Stromal cell of bone marrow (primary cell): ENCODE results near the gene FAHD2A.
"Not testable (repeated sequence)": the region's sequence is repeated elsewhere in the genome, so short reads cannot be mapped to it uniquely, and the experiment has no call there.

Source experiments
- DNase-seq: peaks from one replicate; pipeline ENCODE4 v3.0.0-alpha.2; 2012; ENCODE audit warnings: low read depth

FAHD2A gene

DNA sequence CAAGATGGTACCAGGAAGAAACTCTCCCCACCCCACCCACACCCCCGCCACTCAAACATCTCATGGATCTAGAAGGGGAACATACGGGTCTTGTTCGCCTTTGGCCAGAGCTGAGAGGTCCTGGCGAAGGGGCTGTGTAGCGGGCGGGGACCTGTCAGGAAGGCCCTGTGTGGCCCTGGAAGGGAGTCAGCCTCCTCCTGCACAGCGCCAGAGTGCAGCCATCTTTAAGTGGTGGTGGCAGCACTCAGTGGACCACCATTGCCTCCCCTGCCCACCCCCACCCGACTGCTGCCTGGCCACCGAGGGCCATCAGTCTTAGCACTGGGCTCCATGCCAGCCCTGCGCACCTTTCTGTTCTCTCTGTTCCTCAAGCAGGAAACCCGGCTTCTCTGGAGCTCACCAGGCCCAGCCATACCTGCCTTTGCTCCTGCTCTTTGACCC is 11.6 kb upstream of the FAHD2A start:
- DNase-seq = no peak

DNA sequence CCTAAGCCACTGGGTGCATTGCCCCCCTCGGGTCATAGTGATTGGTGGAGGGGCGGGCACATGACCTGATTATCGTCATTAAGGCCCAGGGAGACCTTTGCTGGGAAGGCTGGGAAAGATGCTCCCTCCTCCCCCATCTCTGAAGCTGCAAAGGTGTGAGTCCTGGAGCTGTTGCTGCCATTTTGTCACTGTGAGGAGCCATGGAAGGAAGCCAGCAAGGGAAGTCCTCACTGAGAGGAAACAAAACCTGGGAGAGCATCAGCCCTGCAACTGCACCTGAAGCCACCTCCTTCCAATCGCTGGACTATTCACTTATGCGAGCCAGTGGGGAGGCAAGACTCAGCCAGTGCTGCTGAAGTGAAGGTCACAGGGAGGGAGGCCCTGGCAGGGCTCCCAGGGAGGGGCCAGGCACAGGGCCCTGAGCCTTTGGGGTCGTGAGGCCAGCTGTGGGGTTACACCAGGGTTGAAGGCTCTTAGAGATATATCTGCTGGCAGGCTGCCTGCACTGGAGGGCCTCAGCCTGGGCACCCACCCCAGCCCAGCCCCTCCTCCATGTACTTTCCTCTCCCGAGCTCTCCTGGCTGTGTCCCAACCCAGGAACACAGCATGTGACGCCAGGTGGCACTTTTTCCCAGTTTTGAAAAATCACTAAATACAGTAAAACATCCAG is 10.7 kb upstream of the FAHD2A start:
- no peak for DNase-seq

DNA sequence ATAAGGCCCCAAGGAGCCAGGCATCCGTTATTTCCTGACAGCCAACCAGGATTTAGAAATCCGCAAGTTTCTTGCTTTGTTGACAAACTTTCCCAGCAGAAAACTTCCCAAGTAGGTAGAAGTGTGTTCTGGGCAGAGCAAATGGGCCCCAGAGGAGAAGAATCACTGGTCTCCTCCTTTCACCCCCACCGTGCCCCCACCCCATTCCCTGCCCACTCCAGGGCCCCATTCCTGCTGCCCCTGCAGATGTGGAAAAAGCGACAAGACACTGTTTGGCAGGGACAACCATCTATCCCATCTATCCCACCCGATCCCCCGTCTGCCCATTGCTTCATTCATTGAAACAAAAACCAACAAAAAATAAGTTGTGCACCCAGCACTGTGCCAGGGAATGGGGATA is 10.2 kb upstream of the FAHD2A start:
- DNase-seq = no peak

DNA sequence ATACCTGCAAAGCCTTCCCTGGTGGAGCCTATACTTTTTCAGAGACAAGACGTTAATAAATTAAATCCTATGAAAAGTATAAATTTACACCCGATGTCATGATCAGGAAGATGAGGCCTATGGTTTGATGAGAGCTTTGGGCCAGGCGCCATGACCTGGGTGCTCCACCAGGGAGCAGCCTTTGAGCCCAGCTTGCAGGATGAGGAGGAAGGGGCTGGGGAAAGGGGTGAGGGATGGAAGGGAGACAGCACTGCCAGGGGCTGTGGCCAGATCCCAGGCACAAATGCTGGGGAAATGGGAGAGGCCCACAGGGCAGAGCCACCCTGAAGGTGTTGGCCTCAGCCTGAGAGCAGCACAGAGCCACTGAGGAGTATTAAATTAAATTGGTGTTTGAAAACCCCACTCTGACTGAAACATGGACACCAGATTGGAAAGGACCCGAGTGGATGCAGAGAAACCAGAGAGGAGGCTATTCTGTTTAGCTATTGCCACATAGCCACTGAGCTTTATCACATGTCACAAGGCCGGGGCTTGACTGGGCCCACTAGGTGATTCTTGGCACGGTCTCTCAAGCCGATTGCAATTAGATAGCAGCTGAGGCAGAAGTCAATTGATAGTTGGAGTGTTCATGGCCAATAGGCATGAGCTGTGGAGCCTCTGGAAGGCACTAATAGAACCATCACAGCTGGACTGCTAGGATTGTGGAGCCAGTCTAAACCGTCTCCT is 9.6 kb upstream of the FAHD2A start:
- DNase-seq = no peak

DNA sequence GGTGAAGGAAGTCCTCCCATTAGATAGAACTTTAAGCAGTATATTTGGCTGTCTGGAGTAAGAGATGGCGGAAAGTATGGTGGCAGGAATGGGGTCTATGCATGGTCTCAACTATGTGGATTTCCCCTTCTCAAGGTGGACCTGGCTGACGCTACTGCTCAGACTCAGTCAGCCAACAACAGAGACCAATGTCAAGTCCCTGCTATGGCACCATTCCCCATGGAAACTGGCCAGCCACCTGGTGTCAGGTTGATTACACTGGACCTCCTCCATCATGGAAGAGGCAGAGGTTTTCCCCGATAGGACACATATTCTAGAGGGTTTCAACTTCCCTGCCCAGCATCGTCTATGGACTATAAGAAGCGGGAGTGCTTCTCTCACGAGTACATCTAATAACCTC is 8.6 kb upstream of the FAHD2A start:
- DNase-seq = no peak

DNA sequence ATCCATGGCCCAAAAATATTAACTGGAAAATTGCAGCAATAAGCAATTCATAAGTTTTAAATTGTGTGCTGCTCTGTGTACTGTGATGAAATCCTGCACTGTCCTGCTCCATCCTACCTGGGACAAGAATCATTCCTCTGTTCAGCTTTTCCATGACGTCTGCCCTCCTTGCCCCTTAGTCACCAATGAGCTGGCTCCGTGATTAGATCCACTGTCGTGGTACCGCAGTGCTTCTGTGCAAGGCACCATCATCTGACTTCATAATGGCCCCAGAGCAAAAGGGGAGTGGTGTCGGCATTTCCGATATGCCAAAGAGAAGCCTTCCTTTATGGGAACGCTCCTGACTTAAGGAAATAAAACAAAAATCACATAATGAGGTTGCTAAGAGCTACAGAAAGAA is 3.4 kb upstream of the FAHD2A start:
- no peak for DNase-seq

DNA sequence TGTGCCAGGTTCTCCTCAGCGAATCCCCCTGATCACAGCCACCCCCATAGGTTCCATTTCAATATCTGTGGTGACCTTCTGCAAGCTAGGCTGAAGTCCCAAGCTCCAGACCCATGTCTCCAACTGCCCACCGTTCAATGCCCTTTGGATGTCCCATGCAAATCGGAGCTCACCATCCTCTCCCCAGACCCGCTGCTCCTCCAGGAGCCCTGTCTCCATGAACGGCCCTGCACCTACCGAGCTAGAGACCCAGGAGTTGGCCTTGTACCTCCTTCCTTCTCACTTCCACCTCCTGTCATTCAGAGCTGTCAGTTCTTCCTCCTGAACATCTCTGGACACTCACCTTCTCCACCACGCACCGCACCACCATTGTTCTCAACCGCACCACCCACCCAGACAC is 1.0 kb upstream of the FAHD2A start:
- DNase-seq = no peak

DNA sequence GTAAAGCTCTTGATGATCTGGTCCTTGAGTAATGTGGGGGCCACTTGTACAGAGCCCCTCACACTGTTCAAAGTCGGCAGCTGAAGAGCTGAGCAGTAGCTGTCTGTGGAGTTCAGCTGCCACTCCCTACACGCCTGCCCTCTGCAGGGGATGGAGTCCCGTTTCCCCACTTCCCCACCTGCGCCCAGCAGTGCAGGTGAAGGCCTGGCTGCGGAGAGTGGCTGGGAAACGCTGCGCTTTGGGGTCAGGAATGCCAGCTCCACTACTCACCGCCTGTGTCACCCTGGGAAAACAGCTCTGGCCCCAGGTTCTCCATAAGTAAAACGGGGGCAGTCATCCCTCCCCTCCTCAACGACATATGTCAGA is 521 bp upstream of the FAHD2A start:
- DNase-seq = not testable (repeated sequence)

DNA sequence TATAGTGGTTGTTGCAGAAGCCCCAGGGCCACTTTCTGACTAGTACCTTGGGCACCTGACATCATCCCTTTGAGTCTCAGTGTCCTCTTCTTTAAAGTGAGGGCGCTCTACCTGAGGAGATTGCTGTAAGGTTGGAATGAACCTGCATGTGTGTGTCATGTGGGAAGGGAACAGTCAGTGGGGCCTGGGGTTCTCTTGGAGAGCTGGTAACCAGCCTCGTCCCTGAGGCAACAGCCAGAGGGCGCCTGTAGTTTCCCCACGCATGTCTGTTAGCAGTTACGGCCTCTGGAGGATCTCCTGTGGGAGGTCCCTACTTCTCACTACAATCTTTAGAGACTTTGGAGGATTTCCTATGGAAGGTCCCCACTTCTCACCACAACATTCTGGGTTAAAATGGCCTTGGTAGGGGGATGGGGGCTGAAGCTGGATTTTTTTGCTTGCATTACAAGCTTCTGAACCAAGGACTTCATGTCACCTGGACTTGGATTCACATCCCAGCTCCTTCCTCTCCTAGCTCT is 755 bp downstream of the FAHD2A start:
- peak; percentile 27 for DNase-seq

DNA sequence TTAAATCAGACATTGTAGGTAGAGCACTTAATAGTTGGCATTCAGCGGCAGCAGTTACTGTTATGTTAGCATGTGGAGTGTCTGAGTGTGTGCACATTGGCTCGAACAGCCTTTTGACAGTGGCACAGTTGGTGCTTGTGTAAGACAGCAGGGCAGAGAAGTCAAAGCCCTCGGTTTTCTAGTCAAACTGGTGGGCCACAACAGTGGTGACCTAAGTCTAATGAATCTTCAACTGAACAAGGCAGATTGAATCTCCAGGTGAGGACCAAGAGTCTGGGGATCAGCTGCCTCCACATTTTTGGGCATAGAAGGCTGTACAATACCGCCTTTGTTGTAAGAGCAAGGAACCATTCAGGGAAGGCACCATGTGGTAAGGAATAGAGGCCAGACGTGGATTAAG is 1.3 kb downstream of the FAHD2A start:
- DNase-seq = not testable (repeated sequence)

DNA sequence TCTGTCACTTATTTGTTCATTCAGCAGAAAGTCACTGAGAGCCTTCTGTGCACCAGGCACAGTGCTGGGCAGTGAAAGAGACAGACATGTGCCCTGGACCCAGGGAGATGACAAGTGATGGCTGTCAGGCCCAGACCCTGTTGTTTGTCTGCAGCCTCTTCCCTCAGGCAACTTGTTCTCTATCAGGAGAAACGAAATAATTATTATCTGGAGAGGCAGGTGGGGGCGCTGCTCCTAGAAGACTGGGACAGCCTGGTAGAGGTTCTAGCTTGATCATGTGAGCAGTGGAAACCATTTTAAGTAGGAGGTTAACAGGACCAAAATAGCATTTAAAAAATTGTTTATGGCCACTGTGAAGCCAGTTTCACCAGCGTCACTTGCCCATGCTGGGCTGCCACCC is 2.2 kb downstream of the FAHD2A start:
- DNase-seq = not testable (repeated sequence)

DNA sequence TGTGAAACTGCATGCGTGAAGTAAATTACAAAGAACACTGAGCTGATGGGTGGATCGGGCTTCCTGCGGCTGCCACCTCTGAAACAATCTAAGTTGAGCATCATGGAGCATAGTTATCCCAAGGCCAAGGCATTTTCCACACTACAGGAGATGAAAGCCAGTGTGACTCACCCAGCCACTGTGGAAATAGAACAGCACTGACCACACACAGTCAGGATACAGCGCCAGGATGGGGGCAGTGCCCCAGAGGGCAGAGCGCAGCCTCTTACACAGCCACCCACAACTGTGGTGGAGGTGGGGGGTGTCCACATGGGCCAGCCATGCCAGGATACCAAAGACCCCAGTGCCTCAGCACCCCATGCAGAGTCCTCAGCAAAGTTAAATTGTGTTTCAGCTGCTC is 8.7 kb downstream of the FAHD2A start:
- not testable (repeated sequence) for DNase-seq

DNA sequence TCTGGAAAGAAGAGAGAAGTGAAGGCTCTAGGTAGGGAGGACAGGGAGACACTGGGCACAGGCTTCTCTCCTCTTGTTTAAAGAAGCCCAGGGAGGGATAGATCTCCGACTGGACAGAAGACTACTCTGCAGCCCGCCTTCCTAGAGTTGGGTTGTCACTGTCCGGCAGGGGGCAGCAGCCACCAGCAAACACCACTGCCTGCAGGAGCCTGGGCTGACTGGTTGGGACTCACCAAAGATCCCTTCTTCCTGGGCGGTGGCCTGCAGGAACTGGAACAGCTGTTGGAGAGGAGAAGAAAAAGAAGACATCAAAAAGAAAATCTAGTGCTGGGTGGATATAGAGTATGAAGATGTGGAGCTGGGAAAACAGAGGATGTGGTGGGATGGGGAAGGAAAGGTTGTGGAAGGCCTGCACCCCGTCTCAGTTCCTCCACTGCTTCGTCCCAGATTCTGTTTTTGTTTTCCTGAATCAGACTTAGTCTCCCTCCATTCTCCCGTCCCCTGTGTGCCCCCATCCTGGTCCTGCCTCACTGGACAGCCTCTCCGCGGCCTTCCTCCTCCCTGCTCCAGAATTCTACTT is 11.6 kb downstream of the FAHD2A start:
- peak; percentile 50 for DNase-seq

DNA sequence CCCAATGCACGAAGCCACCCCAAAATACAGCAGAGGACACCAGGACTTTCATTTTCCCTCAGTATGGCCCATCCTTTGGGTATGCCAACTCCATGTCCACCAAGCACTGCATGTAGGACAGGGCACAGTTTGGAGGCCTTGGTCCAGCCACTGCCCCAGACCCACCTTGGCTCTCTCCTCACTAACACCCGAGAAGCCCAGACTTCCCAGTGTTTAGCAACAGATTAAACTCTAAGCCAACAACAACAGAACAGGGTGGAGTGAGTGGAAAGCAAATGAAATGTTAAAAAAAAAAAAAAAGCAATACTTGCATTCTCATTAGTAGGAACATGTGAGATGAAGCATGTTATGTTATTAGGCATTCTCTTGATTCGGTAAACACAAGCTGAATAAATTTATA is 12.6 kb downstream of the FAHD2A start:
- not testable (repeated sequence) for DNase-seq

DNA sequence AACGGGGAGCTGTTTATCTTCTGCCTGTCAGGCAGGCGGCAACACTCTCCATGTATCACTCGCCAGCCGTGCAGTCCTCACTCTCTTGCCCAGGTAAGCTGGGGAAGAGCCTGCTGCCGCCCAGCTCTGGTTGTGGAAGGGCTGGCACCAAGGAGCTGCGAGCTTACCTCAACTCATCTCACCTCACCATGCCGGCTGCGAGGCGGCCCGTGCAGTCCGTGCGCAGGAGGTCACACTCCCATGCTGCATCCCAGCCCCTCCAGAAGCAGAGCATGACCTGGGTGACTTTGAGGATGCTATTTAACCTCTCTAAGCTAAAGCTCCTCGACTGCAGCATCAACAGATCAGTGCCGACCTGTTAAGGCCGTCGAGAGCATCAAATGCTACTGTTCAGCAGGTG is 13.1 kb downstream of the FAHD2A start:
- not testable (repeated sequence) for DNase-seq

DNA sequence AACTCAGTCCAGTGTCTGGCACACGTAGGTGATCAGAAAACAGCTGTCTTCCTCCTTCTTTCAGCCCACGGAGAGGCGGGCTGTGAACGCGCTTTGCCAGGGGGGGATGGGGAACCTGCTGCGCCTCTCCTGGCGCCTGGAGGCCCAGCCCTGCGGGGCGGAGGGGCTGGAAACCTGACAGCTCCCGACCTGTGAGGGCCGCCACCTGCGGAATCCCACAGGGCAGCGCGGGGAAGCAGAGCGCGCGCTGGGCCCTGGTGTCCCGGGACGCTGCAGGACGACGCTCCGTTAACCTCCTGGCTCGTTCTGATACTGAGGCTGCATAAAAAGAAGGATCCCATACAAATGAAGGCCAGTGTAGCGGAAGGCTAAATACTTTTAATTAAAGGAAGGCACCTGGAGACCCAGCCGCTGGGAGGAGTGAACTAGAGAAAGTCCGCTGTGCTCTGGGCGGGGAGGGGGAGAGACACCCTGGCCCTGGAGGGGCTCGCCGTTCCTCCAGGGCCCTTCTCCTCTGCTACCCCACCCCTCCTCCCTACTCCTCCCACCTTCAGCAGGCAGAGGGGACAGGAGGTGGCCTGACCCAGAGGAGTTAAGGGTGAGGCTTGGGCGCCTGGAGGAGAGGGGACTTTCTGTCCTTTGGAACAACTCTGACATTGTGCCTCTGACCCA is 24.8 kb downstream of the FAHD2A start:
- not testable (repeated sequence) for DNase-seq

DNA sequence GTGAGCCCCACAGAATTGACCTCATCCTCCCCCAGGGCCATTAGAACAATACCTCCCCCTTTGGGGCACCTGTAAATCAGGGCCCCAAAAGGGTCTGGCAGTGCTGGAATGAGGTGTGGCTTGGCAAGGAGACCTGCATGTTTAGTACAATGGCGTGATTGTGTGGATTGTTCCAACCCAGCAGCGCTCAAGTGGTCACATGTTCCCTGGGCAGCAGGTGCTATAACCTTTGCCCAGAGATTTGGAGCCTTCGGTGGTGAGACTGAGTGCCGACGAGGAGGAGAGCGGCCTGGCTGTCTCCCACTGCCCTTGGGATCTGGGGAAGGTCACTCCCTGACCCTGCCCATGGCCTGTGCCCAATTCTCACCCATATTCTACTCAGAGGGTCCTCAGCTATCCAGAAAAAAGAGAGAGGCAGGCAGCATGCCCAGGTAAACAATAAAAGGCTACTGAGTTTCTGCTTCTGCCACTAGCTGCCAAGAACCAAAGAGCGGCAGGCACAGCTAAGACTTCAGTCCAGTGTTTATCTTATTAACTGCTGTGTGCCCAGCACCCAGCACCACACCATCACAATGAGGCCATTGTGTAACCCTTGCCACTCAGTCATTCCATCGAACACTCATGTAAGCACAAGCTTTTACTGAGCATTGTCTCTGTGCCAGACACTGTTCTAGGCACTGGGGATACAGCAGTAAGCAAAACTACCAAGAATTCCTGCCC is 27.4 kb downstream of the FAHD2A start:
- DNase-seq = not testable (repeated sequence)

DNA sequence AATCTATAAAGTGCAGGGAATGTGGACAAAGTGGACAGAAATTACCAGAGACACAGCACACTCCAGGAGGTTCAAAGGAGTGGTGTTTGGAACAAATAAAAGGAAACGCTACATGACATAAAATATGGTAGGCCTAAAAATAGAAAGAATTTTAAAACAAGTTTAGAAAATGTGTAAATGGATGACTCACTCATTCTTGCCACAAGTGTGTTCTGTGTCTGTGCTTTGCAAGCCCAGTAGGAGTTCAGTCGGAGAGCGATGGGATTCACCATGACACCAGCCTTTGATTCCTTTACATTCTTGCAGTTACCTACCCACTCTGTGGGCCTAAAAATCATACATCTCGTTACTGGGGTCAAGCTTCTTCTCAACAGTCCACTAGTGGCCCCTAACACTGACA is 30.9 kb downstream of the FAHD2A start:
- not testable (repeated sequence) for DNase-seq

DNA sequence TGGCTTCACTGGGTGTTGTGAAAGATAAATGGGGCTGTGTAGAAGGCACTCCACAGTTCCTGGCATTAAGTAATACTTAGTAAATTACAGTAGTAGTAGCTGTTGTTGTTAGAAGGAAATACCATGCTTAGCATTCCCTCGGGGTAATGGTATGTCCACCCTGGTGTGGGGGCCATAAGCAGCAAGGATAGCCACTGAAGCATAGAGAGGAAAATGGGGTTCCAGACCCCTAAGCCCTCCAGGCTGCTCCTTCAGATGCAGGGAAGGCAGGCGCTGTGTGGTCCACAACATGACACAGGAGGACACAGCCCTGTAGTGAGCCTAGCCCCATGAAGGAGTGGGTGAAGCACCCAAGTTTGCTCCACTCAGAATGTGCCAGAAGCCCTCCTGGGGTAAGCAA is 31.5 kb downstream of the FAHD2A start:
- not testable (repeated sequence) for DNase-seq

DNA sequence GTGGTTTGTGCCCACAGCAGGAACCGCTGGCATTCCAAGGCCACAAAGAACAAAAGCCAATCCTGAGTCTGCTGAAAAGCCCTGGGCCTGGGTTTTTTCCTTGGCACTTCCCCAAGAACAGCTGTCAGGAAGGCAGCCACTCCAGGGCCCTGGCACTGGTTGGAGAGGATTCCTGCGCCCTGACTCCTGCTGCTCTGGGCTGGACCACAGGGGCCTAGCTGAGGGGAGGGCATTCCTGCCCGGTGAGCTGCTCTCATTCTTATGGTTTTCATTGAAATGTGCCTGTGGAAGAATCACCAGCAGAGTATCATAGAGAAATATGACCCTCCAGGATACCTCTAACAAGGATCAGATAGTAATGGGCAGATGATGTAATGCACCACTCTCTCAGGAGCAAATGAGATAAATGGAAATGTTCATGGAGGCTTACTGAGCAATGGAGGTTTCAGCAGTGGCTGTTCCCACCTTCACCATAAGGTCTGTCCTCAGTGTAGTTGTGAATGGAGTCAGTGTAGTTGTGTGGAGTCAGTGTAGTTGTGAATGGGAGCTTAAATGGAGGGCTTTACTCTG is 32.1 kb downstream of the FAHD2A start:
- DNase-seq = not testable (repeated sequence)

DNA sequence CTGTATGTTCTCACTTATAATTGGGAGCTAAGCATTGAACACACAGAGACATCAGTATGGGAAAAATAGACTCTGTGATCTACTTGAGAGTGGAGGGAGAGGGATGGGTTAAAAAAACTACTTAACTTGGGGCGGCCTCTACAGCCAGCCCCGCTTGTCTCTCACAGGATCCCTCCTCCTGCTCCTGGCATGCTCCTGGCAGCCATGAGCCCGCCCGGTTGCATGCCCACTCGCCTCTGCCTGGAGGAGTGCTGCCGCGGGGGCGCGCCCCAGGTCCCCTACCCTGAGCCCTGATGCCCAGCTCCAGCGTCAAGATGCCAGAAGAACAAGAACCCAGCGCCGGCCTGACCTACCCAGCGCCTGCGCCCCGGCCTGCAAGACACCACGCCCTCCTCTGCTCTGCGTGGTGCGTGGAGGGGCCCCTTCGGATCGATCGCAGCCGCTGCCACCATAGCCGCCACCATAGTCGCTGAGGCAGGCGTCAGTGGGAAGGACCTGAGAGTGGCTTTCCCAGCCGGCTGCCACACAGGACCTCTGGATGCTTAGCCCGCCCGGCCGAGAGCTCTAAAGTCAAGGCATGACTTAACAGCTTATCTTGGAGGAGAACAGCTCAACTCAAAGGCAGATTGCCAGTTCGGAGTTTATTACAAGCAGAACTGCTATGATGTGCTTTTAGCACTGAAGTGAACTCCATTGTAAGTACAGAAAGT is 32.8 kb downstream of the FAHD2A start:
- not testable (repeated sequence) for DNase-seq
